ENCODE results near the gene RPRD1A. TPM values are rescaled to one million over a fixed set of nuclear protein-coding genes. Genes with fewer than 3 reads are reported as not detected.

The RPRD1A gene
- total and polyA plus RNA-seq, 4 donors = 11.8 to 29.5 (median 16.6) TPM

DNA sequence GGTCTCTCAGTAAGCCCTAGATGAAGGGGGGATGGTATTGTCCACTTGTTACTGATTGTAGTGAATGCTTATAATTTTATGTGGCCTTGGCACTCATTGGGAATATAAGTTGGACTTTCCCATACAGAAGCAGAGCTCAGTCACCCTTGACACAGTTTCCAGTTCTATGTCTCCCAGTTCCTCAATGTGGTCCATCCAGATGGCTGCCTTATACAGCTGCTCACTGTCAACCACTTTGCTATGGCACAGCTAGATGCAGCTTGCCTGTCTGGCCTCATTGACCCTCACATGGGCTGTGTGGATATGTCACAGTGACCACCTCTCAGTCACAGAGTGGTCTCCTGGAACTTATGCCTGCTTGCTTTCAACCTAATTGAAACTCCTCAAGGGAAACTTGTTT, 40.1 kb upstream of the RPRD1A start:
- H3K4me1 ChIP-seq (ENCODE audit: control insufficient read depth in 4 of 4, insufficient read depth in 4 of 4, low read length in 3 of 4) = no peaks in the 10 kb centered on the region
- no peak overlapping the region for H3K4me3 ChIP-seq (ENCODE audit: low read depth in 1 of 3, low read length in 3 of 3)
- H3K36me3 ChIP-seq (ENCODE audit: control insufficient read depth in 4 of 4, insufficient read depth in 3 of 4, low read depth in 1 of 4, low read length in 3 of 4) = peaks cover 0 to 24% (median 8%) of the 10 kb centered on the region in 4 donors
- no peak for DNase-seq (ENCODE audit: low spot score)
- TF ChIP-seq FOXA2 (IDR thresholded peaks at IDR 0.05) (no peak), EGR1 (IDR thresholded peaks at IDR 0.05; ENCODE audit: low read depth in 2 of 2) (no peak), YY1 (IDR thresholded peaks at IDR 0.05) (no peak), HNF4G (IDR thresholded peaks at IDR 0.05) (no peak), RXRA (IDR thresholded peaks at IDR 0.05) (no peak), TAF1 (conservative IDR thresholded peaks at IDR 0.05) (no peak), RAD21 (IDR thresholded peaks at IDR 0.05) (no peak), JUND (IDR thresholded peaks at IDR 0.05) (no peak), SP1 (IDR thresholded peaks at IDR 0.05) (no peak), NR2F2 (IDR thresholded peaks at IDR 0.05) (no peak)
- TF ChIP-seq, protein P1, sequence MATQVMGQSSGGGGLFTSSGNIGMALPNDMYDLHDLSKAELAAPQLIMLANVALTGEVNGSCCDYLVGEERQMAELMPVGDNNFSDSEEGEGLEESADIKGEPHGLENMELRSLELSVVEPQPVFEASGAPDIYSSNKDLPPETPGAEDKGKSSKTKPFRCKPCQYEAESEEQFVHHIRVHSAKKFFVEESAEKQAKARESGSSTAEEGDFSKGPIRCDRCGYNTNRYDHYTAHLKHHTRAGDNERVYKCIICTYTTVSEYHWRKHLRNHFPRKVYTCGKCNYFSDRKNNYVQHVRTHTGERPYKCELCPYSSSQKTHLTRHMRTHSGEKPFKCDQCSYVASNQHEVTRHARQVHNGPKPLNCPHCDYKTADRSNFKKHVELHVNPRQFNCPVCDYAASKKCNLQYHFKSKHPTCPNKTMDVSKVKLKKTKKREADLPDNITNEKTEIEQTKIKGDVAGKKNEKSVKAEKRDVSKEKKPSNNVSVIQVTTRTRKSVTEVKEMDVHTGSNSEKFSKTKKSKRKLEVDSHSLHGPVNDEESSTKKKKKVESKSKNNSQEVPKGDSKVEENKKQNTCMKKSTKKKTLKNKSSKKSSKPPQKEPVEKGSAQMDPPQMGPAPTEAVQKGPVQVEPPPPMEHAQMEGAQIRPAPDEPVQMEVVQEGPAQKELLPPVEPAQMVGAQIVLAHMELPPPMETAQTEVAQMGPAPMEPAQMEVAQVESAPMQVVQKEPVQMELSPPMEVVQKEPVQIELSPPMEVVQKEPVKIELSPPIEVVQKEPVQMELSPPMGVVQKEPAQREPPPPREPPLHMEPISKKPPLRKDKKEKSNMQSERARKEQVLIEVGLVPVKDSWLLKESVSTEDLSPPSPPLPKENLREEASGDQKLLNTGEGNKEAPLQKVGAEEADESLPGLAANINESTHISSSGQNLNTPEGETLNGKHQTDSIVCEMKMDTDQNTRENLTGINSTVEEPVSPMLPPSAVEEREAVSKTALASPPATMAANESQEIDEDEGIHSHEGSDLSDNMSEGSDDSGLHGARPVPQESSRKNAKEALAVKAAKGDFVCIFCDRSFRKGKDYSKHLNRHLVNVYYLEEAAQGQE (IDR thresholded peaks at IDR 0.05) = no peak
- TF ChIP-seq, protein P2, sequence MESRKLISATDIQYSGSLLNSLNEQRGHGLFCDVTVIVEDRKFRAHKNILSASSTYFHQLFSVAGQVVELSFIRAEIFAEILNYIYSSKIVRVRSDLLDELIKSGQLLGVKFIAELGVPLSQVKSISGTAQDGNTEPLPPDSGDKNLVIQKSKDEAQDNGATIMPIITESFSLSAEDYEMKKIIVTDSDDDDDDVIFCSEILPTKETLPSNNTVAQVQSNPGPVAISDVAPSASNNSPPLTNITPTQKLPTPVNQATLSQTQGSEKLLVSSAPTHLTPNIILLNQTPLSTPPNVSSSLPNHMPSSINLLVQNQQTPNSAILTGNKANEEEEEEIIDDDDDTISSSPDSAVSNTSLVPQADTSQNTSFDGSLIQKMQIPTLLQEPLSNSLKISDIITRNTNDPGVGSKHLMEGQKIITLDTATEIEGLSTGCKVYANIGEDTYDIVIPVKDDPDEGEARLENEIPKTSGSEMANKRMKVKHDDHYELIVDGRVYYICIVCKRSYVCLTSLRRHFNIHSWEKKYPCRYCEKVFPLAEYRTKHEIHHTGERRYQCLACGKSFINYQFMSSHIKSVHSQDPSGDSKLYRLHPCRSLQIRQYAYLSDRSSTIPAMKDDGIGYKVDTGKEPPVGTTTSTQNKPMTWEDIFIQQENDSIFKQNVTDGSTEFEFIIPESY (IDR thresholded peaks at IDR 0.05) = no peak
- TF ChIP-seq, protein P3, sequence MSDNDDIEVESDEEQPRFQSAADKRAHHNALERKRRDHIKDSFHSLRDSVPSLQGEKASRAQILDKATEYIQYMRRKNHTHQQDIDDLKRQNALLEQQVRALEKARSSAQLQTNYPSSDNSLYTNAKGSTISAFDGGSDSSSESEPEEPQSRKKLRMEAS (IDR thresholded peaks at IDR 0.05) = no peak
- TF ChIP-seq, protein P4, sequence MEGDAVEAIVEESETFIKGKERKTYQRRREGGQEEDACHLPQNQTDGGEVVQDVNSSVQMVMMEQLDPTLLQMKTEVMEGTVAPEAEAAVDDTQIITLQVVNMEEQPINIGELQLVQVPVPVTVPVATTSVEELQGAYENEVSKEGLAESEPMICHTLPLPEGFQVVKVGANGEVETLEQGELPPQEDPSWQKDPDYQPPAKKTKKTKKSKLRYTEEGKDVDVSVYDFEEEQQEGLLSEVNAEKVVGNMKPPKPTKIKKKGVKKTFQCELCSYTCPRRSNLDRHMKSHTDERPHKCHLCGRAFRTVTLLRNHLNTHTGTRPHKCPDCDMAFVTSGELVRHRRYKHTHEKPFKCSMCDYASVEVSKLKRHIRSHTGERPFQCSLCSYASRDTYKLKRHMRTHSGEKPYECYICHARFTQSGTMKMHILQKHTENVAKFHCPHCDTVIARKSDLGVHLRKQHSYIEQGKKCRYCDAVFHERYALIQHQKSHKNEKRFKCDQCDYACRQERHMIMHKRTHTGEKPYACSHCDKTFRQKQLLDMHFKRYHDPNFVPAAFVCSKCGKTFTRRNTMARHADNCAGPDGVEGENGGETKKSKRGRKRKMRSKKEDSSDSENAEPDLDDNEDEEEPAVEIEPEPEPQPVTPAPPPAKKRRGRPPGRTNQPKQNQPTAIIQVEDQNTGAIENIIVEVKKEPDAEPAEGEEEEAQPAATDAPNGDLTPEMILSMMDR (IDR thresholded peaks at IDR 0.05; ENCODE audit: low read depth, low read length, missing input control) = no peak
- no peaks in the 10 kb centered on the region for H3K27me3 ChIP-seq (ENCODE audit: control insufficient read depth in 4 of 4, insufficient read depth in 4 of 4, low read length in 3 of 4)
- no peak overlapping the region for H3K27ac ChIP-seq (ENCODE audit: low read depth in 1 of 2, low read length in 2 of 2)
- no peak overlapping the region for H3K9ac ChIP-seq (ENCODE audit: low read depth in 1 of 2, low read length in 2 of 2)
- H3K9me3 ChIP-seq (ENCODE audit: control insufficient read depth in 4 of 4, low read length in 3 of 4) = peaks cover 0 to 5% (median 0%) of the 10 kb centered on the region in 4 donors

DNA sequence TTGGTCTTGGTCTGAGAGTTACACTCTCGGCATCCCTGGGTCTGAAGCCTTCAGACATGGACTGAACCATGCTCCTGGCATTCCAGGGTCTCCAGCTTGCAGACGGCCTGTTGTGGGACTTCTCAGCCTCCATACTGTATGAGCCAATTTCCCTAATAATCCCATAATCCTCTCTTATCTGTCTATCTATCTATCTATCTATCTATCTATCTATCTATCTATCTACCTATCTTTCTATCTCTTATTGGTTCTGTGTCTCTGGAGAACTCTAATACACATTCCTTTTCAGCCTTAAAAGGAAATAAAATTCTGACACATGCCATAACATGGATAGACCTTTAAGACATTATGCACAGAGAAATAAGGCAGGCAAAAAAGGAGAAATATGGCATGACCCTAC, 37.4 kb upstream of the RPRD1A start:
- TF ChIP-seq, protein P2 (IDR thresholded peaks at IDR 0.05) = no peak
- TF ChIP-seq RAD21 (IDR thresholded peaks at IDR 0.05) (no peak), JUND (IDR thresholded peaks at IDR 0.05) (no peak), RXRA (IDR thresholded peaks at IDR 0.05) (no peak)
- TF ChIP-seq, protein P3 (IDR thresholded peaks at IDR 0.05) = no peak
- no peak overlapping the region for H3K27ac ChIP-seq (ENCODE audit: low read depth in 1 of 2, low read length in 2 of 2)
- no peaks in the 10 kb centered on the region for H3K27me3 ChIP-seq (ENCODE audit: control insufficient read depth in 4 of 4, insufficient read depth in 4 of 4, low read length in 3 of 4)
- WGBS = 93% methylated on average over 2 of the region's 2 CpGs
- no peak for DNase-seq (ENCODE audit: low spot score)
- peaks cover 3 to 14% (median 8%) of the 10 kb centered on the region in 4 donors for H3K9me3 ChIP-seq (ENCODE audit: control insufficient read depth in 4 of 4, low read length in 3 of 4)
- H3K4me3 ChIP-seq (ENCODE audit: low read depth in 1 of 3, low read length in 3 of 3) = no peak overlapping the region
- H3K36me3 ChIP-seq (ENCODE audit: control insufficient read depth in 4 of 4, insufficient read depth in 3 of 4, low read depth in 1 of 4, low read length in 3 of 4) = no peaks in the 10 kb centered on the region
- no peaks in the 10 kb centered on the region for H3K4me1 ChIP-seq (ENCODE audit: control insufficient read depth in 4 of 4, insufficient read depth in 4 of 4, low read length in 3 of 4)
- H3K9ac ChIP-seq (ENCODE audit: low read depth in 1 of 2, low read length in 2 of 2) = no peak overlapping the region

Measured in liver (tissue), 9 donors.